ENCODE data around the gene ZNF648.

GRCh38 chr1:182107209-182107608 is 45.7 kb upstream of the ZNF648 start:
- TF ChIP-seq POLR2A (IDR thresholded peaks at IDR 0.05): no peak
- TF ChIP-seq, protein P1, sequence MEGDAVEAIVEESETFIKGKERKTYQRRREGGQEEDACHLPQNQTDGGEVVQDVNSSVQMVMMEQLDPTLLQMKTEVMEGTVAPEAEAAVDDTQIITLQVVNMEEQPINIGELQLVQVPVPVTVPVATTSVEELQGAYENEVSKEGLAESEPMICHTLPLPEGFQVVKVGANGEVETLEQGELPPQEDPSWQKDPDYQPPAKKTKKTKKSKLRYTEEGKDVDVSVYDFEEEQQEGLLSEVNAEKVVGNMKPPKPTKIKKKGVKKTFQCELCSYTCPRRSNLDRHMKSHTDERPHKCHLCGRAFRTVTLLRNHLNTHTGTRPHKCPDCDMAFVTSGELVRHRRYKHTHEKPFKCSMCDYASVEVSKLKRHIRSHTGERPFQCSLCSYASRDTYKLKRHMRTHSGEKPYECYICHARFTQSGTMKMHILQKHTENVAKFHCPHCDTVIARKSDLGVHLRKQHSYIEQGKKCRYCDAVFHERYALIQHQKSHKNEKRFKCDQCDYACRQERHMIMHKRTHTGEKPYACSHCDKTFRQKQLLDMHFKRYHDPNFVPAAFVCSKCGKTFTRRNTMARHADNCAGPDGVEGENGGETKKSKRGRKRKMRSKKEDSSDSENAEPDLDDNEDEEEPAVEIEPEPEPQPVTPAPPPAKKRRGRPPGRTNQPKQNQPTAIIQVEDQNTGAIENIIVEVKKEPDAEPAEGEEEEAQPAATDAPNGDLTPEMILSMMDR (IDR thresholded peaks at IDR 0.05): no peak
